Measurements from ENCODE around the gene ROR1.
A peak's percentile ranks its signal among the peaks of the same experiment; 100 is the strongest.

ROR1 gene

GRCh38 chr1:64183395-64184002 lies 409.7 kb downstream of the ROR1 start:
- in situ Hi-C loops (cut with HindIII; ENCODE audit: low pct_unique_long_range_greater_than_20kb, low sequenced_read_pairs) = no loop called here
- no peak for TF ChIP-seq JUND (IDR thresholded peaks at IDR 0.05; ENCODE audit: low read depth)
- no peak for DNase-seq (ENCODE audit: low read depth in 1 of 2, low spot score in 1 of 2)

GRCh38 chr1:64184003-64184440 lies 410.2 kb downstream of the ROR1 start:
- TF ChIP-seq JUND (IDR thresholded peaks at IDR 0.05; ENCODE audit: low read depth) = no peak
- in situ Hi-C loops (cut with HindIII; ENCODE audit: low pct_unique_long_range_greater_than_20kb, low sequenced_read_pairs) = no loop called here
- peak in 1 of 2 experiments; percentile 14 for DNase-seq (ENCODE audit: low read depth in 1 of 2, low spot score in 1 of 2)

GRCh38 chr1:64186138-64186897 lies 412.5 kb downstream of the ROR1 start:
- TF ChIP-seq JUND (IDR thresholded peaks at IDR 0.05; ENCODE audit: low read depth) = no peak
- DNase-seq (ENCODE audit: low read depth in 1 of 2, low spot score in 1 of 2) = no peak
- in situ Hi-C loops (cut with HindIII; ENCODE audit: low pct_unique_long_range_greater_than_20kb, low sequenced_read_pairs) = no loop called here

GRCh38 chr1:64186898-64187280 lies 413.1 kb downstream of the ROR1 start:
- DNase-seq (ENCODE audit: low read depth in 1 of 2, low spot score in 1 of 2) = no peak
- no peak for TF ChIP-seq JUND (IDR thresholded peaks at IDR 0.05; ENCODE audit: low read depth)
- in situ Hi-C loops (cut with HindIII; ENCODE audit: low pct_unique_long_range_greater_than_20kb, low sequenced_read_pairs) = no loop called here

GRCh38 chr1:64187646-64188045 lies 413.8 kb downstream of the ROR1 start:
- TF ChIP-seq JUND (IDR thresholded peaks at IDR 0.05; ENCODE audit: low read depth) = no peak
- no peak for DNase-seq (ENCODE audit: low read depth in 1 of 2, low spot score in 1 of 2)
- in situ Hi-C loops (cut with HindIII; ENCODE audit: low pct_unique_long_range_greater_than_20kb, low sequenced_read_pairs) = no loop called here

GRCh38 chr1:64192290-64192689 lies 418.5 kb downstream of the ROR1 start:
- in situ Hi-C loops (cut with HindIII; ENCODE audit: low pct_unique_long_range_greater_than_20kb, low sequenced_read_pairs) = no loop called here

GRCh38 chr1:64194168-64195080 lies 420.6 kb downstream of the ROR1 start:
- TF ChIP-seq JUND (IDR thresholded peaks at IDR 0.05; ENCODE audit: low read depth) = no peak
- in situ Hi-C loops (cut with HindIII; ENCODE audit: low pct_unique_long_range_greater_than_20kb, low sequenced_read_pairs) = no loop called here

More at GRCh38 chr1:64192290-64192689, 418.5 kb downstream of the ROR1 start:
- no peak for TF ChIP-seq JUND (IDR thresholded peaks at IDR 0.05; ENCODE audit: low read depth)
- no peak for DNase-seq (ENCODE audit: low read depth in 1 of 2, low spot score in 1 of 2)

GRCh38 chr1:64195081-64195395 lies 421.2 kb downstream of the ROR1 start:
- no peak for TF ChIP-seq JUND (IDR thresholded peaks at IDR 0.05; ENCODE audit: low read depth)
- in situ Hi-C loops (cut with HindIII; ENCODE audit: low pct_unique_long_range_greater_than_20kb, low sequenced_read_pairs) = no loop called here
- no peak for DNase-seq (ENCODE audit: low read depth in 1 of 2, low spot score in 1 of 2)

More at GRCh38 chr1:64194168-64195080, 420.6 kb downstream of the ROR1 start:
- no peak for DNase-seq (ENCODE audit: low read depth in 1 of 2, low spot score in 1 of 2)

GRCh38 chr1:64196074-64196870 lies 422.5 kb downstream of the ROR1 start:
- no peak for DNase-seq (ENCODE audit: low read depth in 1 of 2, low spot score in 1 of 2)
- in situ Hi-C loops (cut with HindIII; ENCODE audit: low pct_unique_long_range_greater_than_20kb, low sequenced_read_pairs) = no loop called here
- TF ChIP-seq JUND (IDR thresholded peaks at IDR 0.05; ENCODE audit: low read depth) = no peak

- no peak for TF ChIP-seq JUND (IDR thresholded peaks at IDR 0.05; ENCODE audit: low read depth)
- no peak for DNase-seq (ENCODE audit: low read depth in 1 of 2, low spot score in 1 of 2)
- in situ Hi-C loops (cut with HindIII; ENCODE audit: low pct_unique_long_range_greater_than_20kb, low sequenced_read_pairs) = no loop called here
These were observed 423.3 kb downstream of the ROR1 start for GRCh38 chr1:64197076-64197475.

GRCh38 chr1:64199154-64199553 lies 425.3 kb downstream of the ROR1 start:
- in situ Hi-C loops (cut with HindIII; ENCODE audit: low pct_unique_long_range_greater_than_20kb, low sequenced_read_pairs) = no loop called here

GRCh38 chr1:64200064-64200463 lies 426.2 kb downstream of the ROR1 start:
- no peak for TF ChIP-seq JUND (IDR thresholded peaks at IDR 0.05; ENCODE audit: low read depth)
- in situ Hi-C loops (cut with HindIII; ENCODE audit: low pct_unique_long_range_greater_than_20kb, low sequenced_read_pairs) = no loop called here
- DNase-seq (ENCODE audit: low read depth in 1 of 2, low spot score in 1 of 2) = no peak

More at GRCh38 chr1:64199154-64199553, 425.3 kb downstream of the ROR1 start:
- TF ChIP-seq JUND (IDR thresholded peaks at IDR 0.05; ENCODE audit: low read depth) = no peak
- DNase-seq (ENCODE audit: low read depth in 1 of 2, low spot score in 1 of 2) = no peak
